T follicular helper cell (primary cell): ENCODE data around the gene MYL10.
"Not testable (repeated sequence)": the region's sequence is repeated elsewhere in the genome, so short reads cannot be mapped to it uniquely, and the experiment has no call there.

Source experiments
- DNase-seq: peaks from one replicate; pipeline ENCODE4 v3.0.0-alpha.2; 2020; ENCODE audit warnings: low read depth

MYL10 gene

GRCh38 chr7:101651112-101651511 lies 22.0 kb upstream of the MYL10 start:
- DNase-seq, result no peak

- DNase-seq, result no peak
These were observed 21.5 kb upstream of the MYL10 start for GRCh38 chr7:101650579-101651081.

GRCh38 chr7:101647876-101648275 lies 18.8 kb upstream of the MYL10 start:
- not testable (repeated sequence) for DNase-seq

GRCh38 chr7:101645951-101646350 lies 16.9 kb upstream of the MYL10 start:
- DNase-seq, result no peak

GRCh38 chr7:101644879-101645278 lies 15.8 kb upstream of the MYL10 start:
- no peak for DNase-seq

GRCh38 chr7:101639127-101639526 lies 10.0 kb upstream of the MYL10 start:
- DNase-seq, result not testable (repeated sequence)

- DNase-seq, result no peak
These were observed 7.9 kb upstream of the MYL10 start for GRCh38 chr7:101636822-101637623.

- DNase-seq, result no peak
These were observed 6.4 kb upstream of the MYL10 start for GRCh38 chr7:101635484-101635883.

- no peak for DNase-seq
These were observed 5.2 kb upstream of the MYL10 start for GRCh38 chr7:101634196-101634717.

- no peak for DNase-seq
These were observed 4.4 kb upstream of the MYL10 start for GRCh38 chr7:101633511-101633910.

- no peak for DNase-seq
These were observed 3.5 kb upstream of the MYL10 start for GRCh38 chr7:101632641-101633040.

- no peak for DNase-seq
These were observed 2.2 kb upstream of the MYL10 start for GRCh38 chr7:101631224-101631714.

GRCh38 chr7:101630591-101630990 lies 1.5 kb upstream of the MYL10 start:
- no peak for DNase-seq

GRCh38 chr7:101628522-101628921 lies 574 bp downstream of the MYL10 start:
- no peak for DNase-seq

GRCh38 chr7:101626758-101627157 lies 2.3 kb downstream of the MYL10 start:
- no peak for DNase-seq

- DNase-seq, result no peak
These were observed 2.9 kb downstream of the MYL10 start for GRCh38 chr7:101626069-101626671.

- no peak for DNase-seq
These were observed 3.9 kb downstream of the MYL10 start for GRCh38 chr7:101625031-101625791.

- no peak for DNase-seq
These were observed 4.7 kb downstream of the MYL10 start for GRCh38 chr7:101624246-101625001.

- DNase-seq, result no peak
These were observed 6.4 kb downstream of the MYL10 start for GRCh38 chr7:101622609-101623173.

- no peak for DNase-seq
These were observed 8.1 kb downstream of the MYL10 start for GRCh38 chr7:101620991-101621390.

GRCh38 chr7:101620395-101620794 lies 8.7 kb downstream of the MYL10 start:
- DNase-seq, result no peak
